Measurements from ENCODE around the gene MYO15B.

- TF ChIP-seq, protein P1, sequence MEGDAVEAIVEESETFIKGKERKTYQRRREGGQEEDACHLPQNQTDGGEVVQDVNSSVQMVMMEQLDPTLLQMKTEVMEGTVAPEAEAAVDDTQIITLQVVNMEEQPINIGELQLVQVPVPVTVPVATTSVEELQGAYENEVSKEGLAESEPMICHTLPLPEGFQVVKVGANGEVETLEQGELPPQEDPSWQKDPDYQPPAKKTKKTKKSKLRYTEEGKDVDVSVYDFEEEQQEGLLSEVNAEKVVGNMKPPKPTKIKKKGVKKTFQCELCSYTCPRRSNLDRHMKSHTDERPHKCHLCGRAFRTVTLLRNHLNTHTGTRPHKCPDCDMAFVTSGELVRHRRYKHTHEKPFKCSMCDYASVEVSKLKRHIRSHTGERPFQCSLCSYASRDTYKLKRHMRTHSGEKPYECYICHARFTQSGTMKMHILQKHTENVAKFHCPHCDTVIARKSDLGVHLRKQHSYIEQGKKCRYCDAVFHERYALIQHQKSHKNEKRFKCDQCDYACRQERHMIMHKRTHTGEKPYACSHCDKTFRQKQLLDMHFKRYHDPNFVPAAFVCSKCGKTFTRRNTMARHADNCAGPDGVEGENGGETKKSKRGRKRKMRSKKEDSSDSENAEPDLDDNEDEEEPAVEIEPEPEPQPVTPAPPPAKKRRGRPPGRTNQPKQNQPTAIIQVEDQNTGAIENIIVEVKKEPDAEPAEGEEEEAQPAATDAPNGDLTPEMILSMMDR (IDR thresholded peaks at IDR 0.05 in 4 of 5, conservative IDR thresholded peaks at IDR 0.05 in 1 of 5) = no peak
- TF ChIP-seq POLR2A (IDR thresholded peaks at IDR 0.05) = no peak
Measured at GRCh38 chr17:75647921-75648320, 60.3 kb downstream of the MYO15B start.
